GM12878 (cell line): Measurements from ENCODE around the gene C12orf56. TPM values are rescaled to one million over a fixed set of nuclear protein-coding genes. Genes with fewer than 3 reads are reported as not detected.

Source experiments
- ATAC-seq: fragments of 200-7000 bp; cut with Tn5 transposase; 3 replicates; pipeline ENCODE4 v1.9.1; 2020; ENCODE audit warnings: mild to moderate bottlenecking, moderate library complexity
- BruUV-seq: library from RNA; stranded (reverse); fragments of 400-500 nt; replicated peaks from 2 replicates; lab custom pipeline; 2021; lab: Mats Ljungman, UMichigan
- CTCF ChIA-PET: fragments of 300-600 bp; sonication (Branson Sonifier 250); formaldehyde crosslinking; extraction: SDS; loops from one replicate; lab custom pipeline; 2021; ENCODE audit warnings: inconsistent platforms; lab: Yijun Ruan, JAX
- POLR2A ChIA-PET: fragments of 350-600 bp; formaldehyde crosslinking; extraction: SDS; loops from one replicate; lab custom pipeline; 2021; ENCODE audit warnings: inconsistent platforms; lab: Charles Lee
- RAD21 ChIA-PET: fragments of 300-600 bp; sonication (Branson Sonifier 250); formaldehyde crosslinking; loops from one replicate; lab custom pipeline; 2023; ENCODE audit warnings: antibody characterized with exemption; ENCODE audit not compliant: unreplicated experiment; lab: Charles Lee
- SMC1A ChIA-PET: fragments of 300-600 bp; sonication (Branson Sonifier 250); formaldehyde crosslinking; loops from one replicate; lab custom pipeline; 2023; ENCODE audit not compliant: unreplicated experiment, uncharacterized antibody; lab: Charles Lee
- DNase-seq: peaks from one replicate; pipeline ENCODE4 v3.0.0-alpha.2; 2011; ENCODE audit warnings: low read depth, low spot score
- FAIRE-seq: peaks from 3 replicates; lab custom pipeline; 2011; peaks lifted over from hg19 to GRCh38; lab: Jason Lieb, UNC
- H2AFZ ChIP-seq: 2 replicates; pipeline ENCODE4 v1.6.0; 2011; ENCODE audit warnings: low read depth, low read length, control low read depth; ENCODE audit not compliant: control insufficient read depth
- H3K27ac ChIP-seq: 2 replicates; pipeline ENCODE4 v1.5.1; 2011; ENCODE audit warnings: control low read depth; ENCODE audit not compliant: control insufficient read depth, insufficient read depth
- H3K27me3 ChIP-seq, 2 experiments: replicated peaks in 1 of 2; 2 replicates each; pipeline versions ENCODE4 v1.6.0 to v1.6.1; 2011; ENCODE audit warnings: low read length in 1 of 2; ENCODE audit not compliant: control insufficient read depth in 2 of 2, insufficient read depth in 2 of 2
- H3K36me3 ChIP-seq, 2 experiments: 2 replicates each; pipeline ENCODE4 v1.5.1; 2011; ENCODE audit warnings: low read length in 1 of 2; ENCODE audit not compliant: control insufficient read depth in 2 of 2, insufficient read depth in 2 of 2
- H3K4me1 ChIP-seq: 2 replicates; pipeline ENCODE4 v1.6.1; 2011; ENCODE audit warnings: mild to moderate bottlenecking, low read length, moderate library complexity, mixed read lengths; ENCODE audit not compliant: control insufficient read depth, insufficient read depth
- H3K4me2 ChIP-seq: 2 replicates; pipeline ENCODE4 v1.6.0; 2011; ENCODE audit warnings: control low read depth; ENCODE audit not compliant: control insufficient read depth, insufficient read depth
- H3K4me3 ChIP-seq: fragments of 200-600 bp; sonication (generic); 2 replicates; pipeline ENCODE4 v1.5.1; 2016
- H3K79me2 ChIP-seq: 2 replicates; pipeline ENCODE4 v1.6.0; 2011; ENCODE audit warnings: low read length; ENCODE audit not compliant: control insufficient read depth, insufficient read depth
- H3K9ac ChIP-seq: 2 replicates; pipeline ENCODE4 v1.8.0; 2011; ENCODE audit warnings: low read length, control low read depth, mixed read lengths; ENCODE audit not compliant: control insufficient read depth, insufficient read depth
- H3K9me3 ChIP-seq: replicated peaks from 3 replicates; pipeline ENCODE4 v1.5.1; 2011; ENCODE audit warnings: mild to moderate bottlenecking, low read length; ENCODE audit not compliant: control insufficient read depth, insufficient read depth
- H4K20me1 ChIP-seq: 2 replicates; pipeline ENCODE4 v1.6.0; 2011; ENCODE audit not compliant: control insufficient read depth, insufficient read depth
- BCL3 ChIP-seq: IDR thresholded peaks from 2 replicates; pipeline ENCODE4 v1.6.1; 2011; ENCODE audit warnings: borderline replicate concordance, low read depth, mild to moderate bottlenecking, moderate library complexity, low read length; ENCODE audit not compliant: insufficient read depth, poor library complexity, severe bottlenecking
- CEBPZ ChIP-seq: fragments of 150-350 bp; IDR thresholded peaks from 2 replicates; pipeline ENCODE4 v1.6.1; 2016; ENCODE audit warnings: low read depth, low read length
- DPF2 ChIP-seq: fragments of 450-650 bp; IDR thresholded peaks from 2 replicates; pipeline ENCODE4 v1.6.1; 2017; ENCODE audit warnings: mild to moderate bottlenecking
- E2F8 ChIP-seq: fragments of 450-650 bp; IDR thresholded peaks from 2 replicates; pipeline ENCODE4 v1.6.1; 2018; ENCODE audit warnings: mild to moderate bottlenecking, low read depth, moderate library complexity; ENCODE audit not compliant: partially characterized antibody
- HCFC1 ChIP-seq: fragments of 150-350 bp; IDR thresholded peaks from 2 replicates; pipeline ENCODE4 v1.6.1; 2014; ENCODE audit warnings: low read length
- MTA2 ChIP-seq: fragments of 450-650 bp; IDR thresholded peaks from 2 replicates; pipeline ENCODE4 v1.6.1; 2016; ENCODE audit warnings: low read depth, mild to moderate bottlenecking, moderate library complexity
- MXI1 ChIP-seq: fragments of 150-350 bp; IDR thresholded peaks from 2 replicates; pipeline ENCODE4 v1.6.1; 2011; ENCODE audit warnings: low read depth, mild to moderate bottlenecking, inconsistent platforms, low read length, improper control_type of control experiment
- NKRF ChIP-seq: fragments of 450-650 bp; conservative IDR thresholded peaks from 2 replicates; pipeline ENCODE4 v1.6.1; 2017; ENCODE audit warnings: mild to moderate bottlenecking, moderate library complexity
- PKNOX1 ChIP-seq: fragments of 450-650 bp; IDR thresholded peaks from 2 replicates; pipeline ENCODE4 v1.6.1; 2016; ENCODE audit warnings: mild to moderate bottlenecking
- POLR2A ChIP-seq: IDR thresholded peaks from 2 replicates; pipeline ENCODE4 v1.6.1; 2011; ENCODE audit warnings: low read depth, mild to moderate bottlenecking, low read length
- SIX5 ChIP-seq: IDR thresholded peaks from 2 replicates; pipeline ENCODE4 v1.6.1; 2011; ENCODE audit warnings: mild to moderate bottlenecking, low read depth, low read length, moderate library complexity; ENCODE audit not compliant: severe bottlenecking
- SRF ChIP-seq, 2 experiments: IDR thresholded peaks; 2 replicates each; pipeline ENCODE4 v1.6.1; 2011; ENCODE audit warnings: low read depth in 2 of 2, low read length in 2 of 2, mild to moderate bottlenecking in 1 of 2, moderate library complexity in 1 of 2
- SUZ12 ChIP-seq: fragments of 200-600 bp; sonication (generic); IDR thresholded peaks from one replicate; pipeline ENCODE4 v1.6.1; 2018; ENCODE audit warnings: antibody characterized with exemption, mild to moderate bottlenecking; ENCODE audit not compliant: unreplicated experiment
- WGBS: methylation state at CpG from one replicate; pipeline ENCODE4 v1.1.6; 2016; ENCODE audit warnings: low lambda C conversion rate; ENCODE audit not compliant: insufficient replicate concordance, insufficient coverage; ENCODE audit errors: missing lambda C conversion rate; 5-methylcytosine and 5-hydroxymethylcytosine counted together
- in situ Hi-C: fragments of 300-500 bp; cut with MboI; formaldehyde crosslinking; loops from 9 replicates; pipeline ENCODE4 v1.14.3; 2018; ENCODE audit warnings: mixed read lengths
- intact Hi-C: fragments of 100-400 bp; cut with micrococcal nuclease; formaldehyde crosslinking; loops from one replicate; pipeline ENCODE4 v1.14.2; 2022; ENCODE audit not compliant: unreplicated experiment
- polyA plus RNA-seq, 11 experiments: library from polyadenylated mRNA; depleted of rRNA in 4 of 11; unstranded in 6 of 11; stranded (reverse) in 5 of 11; fragments of >200 nt; fragmentation: Nextera tagmentation in 4 of 11; fragmentation: Illumina TruSeq in 1 of 11; extraction: Ambion mirVana in 4 of 11; extraction: Trizol in 1 of 11; gene quantifications; 1 replicate in 1 of 11; 2 replicates in 10 of 11; pipeline versions ENCODE4 v1.2.1 to v1.2.3, GENCODE V29; 2011 to 2016; ENCODE audit warnings: inconsistent platforms in 2 of 11, missing spikeins in 2 of 11, low read depth in 1 of 11
- total RNA-seq, 4 experiments: library from RNA; depleted of rRNA in 3 of 4; stranded (reverse); fragments of >200 nt in 3 of 4; fragmentation: Illumina TruSeq in 1 of 4; extraction: Trizol in 1 of 4; gene quantifications; 2 replicates each; pipeline versions ENCODE4 v1.2.1 to v1.2.3, GENCODE V29; 2013 to 2021

Gene C12orf56
- total and polyA plus RNA-seq, 10 of the 15 experiments (the other 5 are each of a cell fraction or from before 2014, with no cell fraction given): not detected

GRCh38 chr12:64255249-64255648 is 135.3 kb downstream of the C12orf56 start:
- DNase-seq (no peak), ATAC-seq (no peak), FAIRE-seq (no peak)
- no peak overlapping the region for H2AFZ ChIP-seq
- H3K4me1 ChIP-seq: no peaks in the 10 kb centered on the region
- SMC1A ChIA-PET: interaction anchor here (0.6 to 2.9 kb wide), 4 partner anchors 412 to 429 kb away, joined by 3 to 13 read pairs (median 8); no protein-coding TSS in a partner anchor
- H3K4me2 ChIP-seq: no peak overlapping the region
- intact Hi-C loops: loop anchor here (5.0 to 10.0 kb wide), 3 partner anchors 588 to 1153 kb away; partner anchors contain the start of gene DPY19L2
- POLR2A ChIA-PET: no interaction called here
- H3K36me3 ChIP-seq: no peaks in the 10 kb centered on the region
- no peak overlapping the region for H3K4me3 ChIP-seq
- no TSS peak for BruUV-seq
- no peaks in the 10 kb centered on the region for H3K27me3 ChIP-seq
- no peaks in the 10 kb centered on the region for H3K79me2 ChIP-seq
- no peak overlapping the region for H3K9ac ChIP-seq
- H3K9me3 ChIP-seq: no peaks in the 10 kb centered on the region
- CTCF ChIA-PET: interaction anchor here (0.7 to 3.9 kb wide), 4 partner anchors 36 to 442 kb away, joined by 3 to 29 read pairs (median 13); partner anchors contain the start of gene SRGAP1
- no peaks in the 10 kb centered on the region for H4K20me1 ChIP-seq
- RAD21 ChIA-PET: interaction anchor here (0.6 kb wide), 1 partner anchor 411 kb away, joined by 3 read pairs; the partner anchor contains the start of gene SRGAP1
- WGBS: 33% methylated on average over 4 of the region's 4 CpGs
- in situ Hi-C loops: loop anchor here (25.0 kb wide), 2 partner anchors 843 to 1143 kb away; no protein-coding TSS in a partner anchor
- H3K27ac ChIP-seq: no peak overlapping the region
- no peak for TF ChIP-seq POLR2A
- no peak for TF ChIP-seq MTA2
- TF ChIP-seq DPF2: no peak
- TF ChIP-seq SRF (IDR thresholded peaks at IDR 0.05; ENCODE audit: low read depth in 2 of 2, low read length in 2 of 2): no peak
- TF ChIP-seq SUZ12: no peak
- TF ChIP-seq E2F8: no peak
- no peak for TF ChIP-seq NKRF
- no peak for TF ChIP-seq BCL3
- no peak for TF ChIP-seq HCFC1
- TF ChIP-seq CEBPZ: no peak
- no peak for TF ChIP-seq SIX5
- TF ChIP-seq MXI1: no peak
- no peak for TF ChIP-seq PKNOX1
